Body of pancreas (tissue), 4 donors: ENCODE data around the gene GALNT14.
"Not testable (repeated sequence)": the region's sequence is repeated elsewhere in the genome, so short reads cannot be mapped to it uniquely, and the experiment has no call there.

Experiments
- CTCF ChIP-seq, 7 experiments: fragments of 450-650 bp in 4 of 7; fragments of 200-600 bp in 3 of 7; sonication (generic) in 3 of 7; IDR thresholded peaks; one replicate each; pipeline ENCODE4 v1.5.1; 2016 to 2019; ENCODE audit warnings: antibody characterized with exemption in 7 of 7
- POLR2A ChIP-seq, 3 donors: fragments of 450-650 bp; IDR thresholded peaks; one replicate each; pipeline ENCODE4 v1.6.1; 2016; ENCODE audit warnings: antibody characterized with exemption in 3 of 3, mild to moderate bottlenecking in 2 of 3

DNA sequence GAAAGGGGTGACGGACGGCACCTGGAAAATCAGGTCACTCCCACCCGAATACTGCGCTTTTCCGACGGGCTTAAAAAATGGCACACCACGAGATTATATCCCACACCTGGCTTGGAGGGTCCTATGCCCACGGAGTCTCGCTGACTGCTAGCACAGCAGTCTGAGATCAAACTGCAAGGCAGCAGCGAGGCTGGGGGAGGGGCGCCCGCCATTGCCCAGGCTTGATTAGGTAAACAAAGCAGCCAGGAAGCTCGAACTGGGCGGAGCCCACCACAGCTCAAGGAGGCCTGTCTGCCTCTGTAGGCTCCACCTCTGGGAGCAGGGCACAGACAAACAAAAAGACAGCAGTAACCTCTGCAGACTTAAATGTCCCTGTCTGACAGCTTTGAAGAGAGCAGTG is 233.8 kb downstream of the GALNT14 start:
- TF ChIP-seq CTCF, POLR2A (IDR thresholded peaks at IDR 0.05): not testable (repeated sequence)
